ENCODE data around the gene ASPG.
A peak's percentile ranks its signal among the peaks of the same experiment; 100 is the strongest.

Gene ASPG

GRCh38 chr14:104115691-104116287, 30.3 kb downstream of the ASPG start:
- 91% methylated on average over 9 of the region's 9 CpGs for WGBS
- Histone ChIP-seq H3K4me3 (ENCODE audit: low read length) (no peak overlapping the region), H3K4me1 (ENCODE audit: insufficient read depth, low read length) (no peaks in the 10 kb centered on the region), H3K36me3 (ENCODE audit: insufficient read depth, low read length) (no peaks in the 10 kb centered on the region), H3K9me3 (ENCODE audit: insufficient read depth, low read depth, low read length) (no peaks in the 10 kb centered on the region), H3K9ac (ENCODE audit: low read depth, low read length) (no peak overlapping the region), H3K27me3 (ENCODE audit: insufficient read depth, low read length) (peaks cover 56% of the 10 kb centered on the region), H3K27ac (ENCODE audit: low read depth, low read length) (no peak overlapping the region)

DNA sequence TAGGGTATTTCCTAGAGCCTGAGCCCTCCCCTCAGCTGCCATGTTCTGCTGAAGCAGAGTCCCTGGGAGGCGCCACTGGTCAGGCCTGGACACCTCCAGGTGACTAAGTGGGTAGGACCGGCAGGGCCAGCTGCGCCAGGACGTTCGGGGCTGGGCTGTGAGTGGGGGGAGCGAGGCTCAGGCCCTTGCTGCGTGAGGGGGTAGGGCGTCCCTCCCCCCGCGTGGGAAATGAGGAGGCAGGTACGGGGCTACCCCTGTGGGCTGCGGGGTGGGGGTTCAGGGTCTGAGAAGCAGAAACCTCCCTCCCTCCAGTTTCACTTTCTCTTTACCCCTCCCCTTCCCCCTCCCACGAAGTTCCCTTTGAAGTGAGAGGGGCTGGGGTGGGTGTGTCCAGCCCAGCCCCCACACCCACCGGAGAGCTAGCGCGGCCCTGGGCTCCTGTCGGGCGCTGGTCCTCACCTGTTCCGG, 30.8 kb downstream of the ASPG start:
- H3K27ac ChIP-seq (ENCODE audit: low read depth, low read length) = no peak overlapping the region
- 35% methylated on average over 14 of the region's 19 CpGs for WGBS
- peak overlapping the region; percentile 50 for H3K4me3 ChIP-seq (ENCODE audit: low read length)
- H3K36me3 ChIP-seq (ENCODE audit: insufficient read depth, low read length) = no peaks in the 10 kb centered on the region
- peak overlapping the region; percentile 40; the same call in 1 of the 2 replicates for H3K9ac ChIP-seq (ENCODE audit: low read depth, low read length)
- H3K9me3 ChIP-seq (ENCODE audit: insufficient read depth, low read depth, low read length) = no peaks in the 10 kb centered on the region
- peaks cover 56% of the 10 kb centered on the region for H3K27me3 ChIP-seq (ENCODE audit: insufficient read depth, low read length)
- H3K4me1 ChIP-seq (ENCODE audit: insufficient read depth, low read length) = no peaks in the 10 kb centered on the region

DNA sequence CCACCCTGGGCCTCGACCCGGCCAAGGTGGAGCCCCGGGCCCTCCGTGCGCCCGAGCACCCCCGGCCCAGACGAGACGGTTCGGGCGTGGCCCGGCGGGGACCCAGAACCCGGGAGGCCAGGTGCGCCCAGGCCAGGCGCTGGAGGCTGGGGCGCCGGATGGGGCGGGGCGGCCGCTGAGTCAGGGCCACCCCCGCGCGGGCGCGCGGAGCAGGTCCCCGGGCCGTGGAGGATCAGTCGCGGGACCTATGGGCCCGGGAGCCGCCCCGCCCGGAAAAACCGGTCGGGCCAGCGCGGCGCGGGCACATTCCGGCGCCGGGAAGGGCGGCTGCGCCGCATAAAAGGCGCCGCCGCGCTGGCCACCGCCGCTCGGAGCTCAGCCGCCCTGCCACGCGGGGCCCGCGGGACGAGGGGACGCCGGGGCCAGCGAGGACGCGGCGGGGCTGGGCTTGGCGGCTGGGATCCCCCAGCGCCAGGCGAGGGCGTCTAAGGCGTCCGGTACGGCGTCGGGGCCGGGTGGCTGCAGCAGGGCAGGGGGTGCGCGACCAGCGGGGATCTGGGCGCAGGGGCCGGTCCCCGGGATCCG, 31.3 kb downstream of the ASPG start:
- peak overlapping the region; percentile 40; the same call in 1 of the 2 replicates for H3K9ac ChIP-seq (ENCODE audit: low read depth, low read length)
- WGBS = 2% methylated on average over 83 of the region's 83 CpGs

GRCh38 chr14:104117341-104118005, 32.0 kb downstream of the ASPG start:
- H3K9me3 ChIP-seq (ENCODE audit: insufficient read depth, low read depth, low read length) = no peaks in the 10 kb centered on the region
- H3K27me3 ChIP-seq (ENCODE audit: insufficient read depth, low read length) = peaks cover 56% of the 10 kb centered on the region
- H3K36me3 ChIP-seq (ENCODE audit: insufficient read depth, low read length) = no peaks in the 10 kb centered on the region
- 16% methylated on average over 71 of the region's 71 CpGs for WGBS
- no peak overlapping the region for H3K9ac ChIP-seq (ENCODE audit: low read depth, low read length)
- no peak overlapping the region for H3K27ac ChIP-seq (ENCODE audit: low read depth, low read length)
- peak overlapping the region; percentile 50 for H3K4me3 ChIP-seq (ENCODE audit: low read length)
- no peaks in the 10 kb centered on the region for H3K4me1 ChIP-seq (ENCODE audit: insufficient read depth, low read length)

More for the DNA sequence above, 31.3 kb downstream of the ASPG start:
- Histone ChIP-seq H3K27ac (ENCODE audit: low read depth, low read length) (no peak overlapping the region), H3K27me3 (ENCODE audit: insufficient read depth, low read length) (peaks cover 56% of the 10 kb centered on the region), H3K4me3 (ENCODE audit: low read length) (peak overlapping the region; percentile 50), H3K4me1 (ENCODE audit: insufficient read depth, low read length) (no peaks in the 10 kb centered on the region), H3K9me3 (ENCODE audit: insufficient read depth, low read depth, low read length) (no peaks in the 10 kb centered on the region), H3K36me3 (ENCODE audit: insufficient read depth, low read length) (no peaks in the 10 kb centered on the region)

DNA sequence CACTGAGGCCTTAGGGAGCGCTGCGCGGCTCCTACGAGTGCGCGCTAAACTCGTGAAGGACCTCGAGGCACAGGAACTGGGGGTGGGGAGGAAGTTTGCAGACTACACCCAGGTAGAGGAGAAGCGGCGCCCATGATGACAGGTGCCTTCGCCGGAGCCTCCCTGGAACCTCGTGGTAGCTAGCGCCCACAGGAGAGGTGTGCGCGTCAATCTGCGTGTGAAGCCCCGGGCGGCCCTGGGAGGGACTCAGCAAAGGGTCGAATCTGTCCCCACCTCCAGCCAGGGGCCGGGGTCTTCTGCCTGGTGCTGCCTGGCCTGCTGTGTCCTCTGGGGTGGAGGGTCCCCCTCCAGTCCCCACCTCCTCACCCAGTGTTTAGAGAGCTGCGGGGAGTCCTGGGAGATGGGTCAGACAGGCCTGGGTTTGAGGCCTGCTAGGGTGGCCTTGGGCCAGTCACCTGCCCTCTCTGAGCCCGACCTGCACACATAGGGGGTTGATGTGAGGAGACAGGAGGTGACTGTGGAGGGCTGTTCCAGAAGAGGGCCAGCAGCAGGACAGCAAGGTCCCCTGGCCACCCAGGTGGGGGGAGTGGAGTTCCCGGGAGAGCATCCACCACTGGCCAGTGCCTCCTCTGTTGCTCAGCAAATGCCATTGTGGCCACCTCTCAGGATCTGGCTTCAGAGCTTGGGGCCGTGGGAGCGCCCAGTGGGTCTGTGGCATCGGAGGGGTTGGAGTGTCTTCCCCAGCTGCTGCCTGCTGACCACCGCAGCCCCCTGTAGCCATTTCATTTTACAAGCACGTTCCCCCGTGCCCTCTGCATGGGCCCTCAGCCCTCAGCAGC, 32.7 kb downstream of the ASPG start:
- Histone ChIP-seq H3K9me3 (ENCODE audit: insufficient read depth, low read depth, low read length) (peaks cover 2% of the 10 kb centered on the region; the same call in 1 of the 2 replicates), H3K4me1 (ENCODE audit: insufficient read depth, low read length) (no peaks in the 10 kb centered on the region), H3K36me3 (ENCODE audit: insufficient read depth, low read length) (no peaks in the 10 kb centered on the region), H3K27ac (ENCODE audit: low read depth, low read length) (no peak overlapping the region), H3K9ac (ENCODE audit: low read depth, low read length) (no peak overlapping the region), H3K4me3 (ENCODE audit: low read length) (peak overlapping the region; percentile 50; the same call in 1 of the 2 replicates), H3K27me3 (ENCODE audit: insufficient read depth, low read length) (peaks cover 56% of the 10 kb centered on the region)
- 85% methylated on average over 30 of the region's 30 CpGs for WGBS

GRCh38 chr14:104119119-104119487, 33.6 kb downstream of the ASPG start:
- Histone ChIP-seq H3K4me1 (ENCODE audit: insufficient read depth, low read length) (no peaks in the 10 kb centered on the region), H3K27me3 (ENCODE audit: insufficient read depth, low read length) (peaks cover 56% of the 10 kb centered on the region), H3K9ac (ENCODE audit: low read depth, low read length) (no peak overlapping the region), H3K9me3 (ENCODE audit: insufficient read depth, low read depth, low read length) (peaks cover 9% of the 10 kb centered on the region), H3K27ac (ENCODE audit: low read depth, low read length) (no peak overlapping the region), H3K4me3 (ENCODE audit: low read length) (no peak overlapping the region), H3K36me3 (ENCODE audit: insufficient read depth, low read length) (no peaks in the 10 kb centered on the region)
- 76% methylated on average over 2 of the region's 3 CpGs for WGBS

GRCh38 chr14:104119488-104120251, 34.2 kb downstream of the ASPG start:
- Histone ChIP-seq H3K9me3 (ENCODE audit: insufficient read depth, low read depth, low read length) (peaks cover 14% of the 10 kb centered on the region), H3K27ac (ENCODE audit: low read depth, low read length) (no peak overlapping the region), H3K4me1 (ENCODE audit: insufficient read depth, low read length) (no peaks in the 10 kb centered on the region), H3K27me3 (ENCODE audit: insufficient read depth, low read length) (peaks cover 54% of the 10 kb centered on the region), H3K36me3 (ENCODE audit: insufficient read depth, low read length) (no peaks in the 10 kb centered on the region), H3K4me3 (ENCODE audit: low read length) (no peak overlapping the region), H3K9ac (ENCODE audit: low read depth, low read length) (no peak overlapping the region)
- WGBS = 82% methylated on average over 18 of the region's 18 CpGs

DNA sequence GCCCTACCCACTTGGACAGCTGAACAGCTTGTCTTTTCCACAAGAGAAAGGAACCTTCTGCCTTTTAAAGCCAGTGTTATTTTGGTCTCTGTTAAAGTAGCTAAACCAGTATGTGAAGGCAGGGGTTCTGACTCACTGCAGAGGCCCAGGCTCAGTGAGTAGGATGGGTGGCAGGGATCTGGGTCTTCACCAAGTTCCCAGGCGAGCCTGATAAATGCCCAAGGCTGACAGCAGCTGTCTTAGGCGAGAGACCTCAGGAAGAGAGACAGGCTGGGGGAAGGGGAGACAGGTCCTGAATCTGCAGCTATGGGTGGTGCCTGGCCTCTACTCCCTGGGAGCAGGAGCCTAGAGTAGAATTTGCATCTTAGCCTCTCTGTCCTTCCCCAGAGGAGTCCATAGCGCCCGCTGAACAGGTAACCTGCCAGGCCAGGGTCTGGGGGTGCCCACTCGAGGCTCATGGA, 34.8 kb downstream of the ASPG start:
- Histone ChIP-seq H3K9ac (ENCODE audit: low read depth, low read length) (no peak overlapping the region), H3K27ac (ENCODE audit: low read depth, low read length) (no peak overlapping the region), H3K36me3 (ENCODE audit: insufficient read depth, low read length) (no peaks in the 10 kb centered on the region), H3K27me3 (ENCODE audit: insufficient read depth, low read length) (peaks cover 48% of the 10 kb centered on the region), H3K9me3 (ENCODE audit: insufficient read depth, low read depth, low read length) (peaks cover 17% of the 10 kb centered on the region), H3K4me3 (ENCODE audit: low read length) (no peak overlapping the region), H3K4me1 (ENCODE audit: insufficient read depth, low read length) (no peaks in the 10 kb centered on the region)
- WGBS = 89% methylated on average over 5 of the region's 5 CpGs

DNA sequence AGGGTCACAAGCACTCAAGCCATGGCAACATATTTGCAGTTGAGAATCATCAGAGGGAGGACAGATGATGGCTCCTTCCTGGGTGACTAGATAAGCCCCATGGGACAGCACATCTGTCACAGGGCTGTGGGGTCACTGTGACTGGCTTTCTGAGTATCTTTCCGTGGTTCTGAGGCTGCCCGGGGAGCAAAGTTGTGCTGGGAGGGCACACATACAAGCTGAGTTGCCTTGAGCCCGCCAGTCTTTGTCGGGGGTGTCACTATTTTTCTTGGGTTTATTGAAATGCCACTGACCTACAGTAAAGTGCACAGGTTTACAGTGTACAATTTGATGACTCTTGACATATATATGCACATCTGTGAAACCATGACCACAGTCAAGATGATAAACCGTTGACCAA, 35.6 kb downstream of the ASPG start:
- H3K4me1 ChIP-seq (ENCODE audit: insufficient read depth, low read length) = no peaks in the 10 kb centered on the region
- H3K9me3 ChIP-seq (ENCODE audit: insufficient read depth, low read depth, low read length) = peaks cover 18% of the 10 kb centered on the region
- H3K36me3 ChIP-seq (ENCODE audit: insufficient read depth, low read length) = no peaks in the 10 kb centered on the region
- H3K27ac ChIP-seq (ENCODE audit: low read depth, low read length) = no peak overlapping the region
- no peak overlapping the region for H3K9ac ChIP-seq (ENCODE audit: low read depth, low read length)
- no peak overlapping the region for H3K4me3 ChIP-seq (ENCODE audit: low read length)
- peaks cover 43% of the 10 kb centered on the region for H3K27me3 ChIP-seq (ENCODE audit: insufficient read depth, low read length)
- WGBS = 83% methylated on average over 5 of the region's 5 CpGs

- WGBS = no CpG with 5 or more reads among the region's 1 CpG
- no peak overlapping the region for H3K9ac ChIP-seq (ENCODE audit: low read depth, low read length)
- H3K4me3 ChIP-seq (ENCODE audit: low read length) = no peak overlapping the region
- peaks cover 15% of the 10 kb centered on the region for H3K27me3 ChIP-seq (ENCODE audit: insufficient read depth, low read length)
- no peaks in the 10 kb centered on the region for H3K36me3 ChIP-seq (ENCODE audit: insufficient read depth, low read length)
- H3K9me3 ChIP-seq (ENCODE audit: insufficient read depth, low read depth, low read length) = peaks cover 23% of the 10 kb centered on the region
- H3K4me1 ChIP-seq (ENCODE audit: insufficient read depth, low read length) = no peaks in the 10 kb centered on the region
- no peak overlapping the region for H3K27ac ChIP-seq (ENCODE audit: low read depth, low read length)
Observed at GRCh38 chr14:104123879-104124278, 38.4 kb downstream of the ASPG start.

All from HUES64 (cell line).